Activated T-helper 2 cell treated with anti-CD3 and anti-CD28 coated beads, Interferon-gamma antibody, Interleukin-2, Interleukin-4, amounts not matched to agents 10 μg/mL and 5 μg/mL and 100 μg/mL, durations not matched to agents 14 hours and 24 hours and 36 hours (primary cell): ENCODE results near the gene TUBB. TPM values are rescaled to one million over a fixed set of nuclear protein-coding genes. Genes with fewer than 3 reads are reported as not detected.

Source experiments
- DNase-seq: peaks from one replicate; pipeline ENCODE4 v3.0.0; 2021; ENCODE audit warnings: low spot score
- H3K27ac Mint-ChIP-seq: one replicate; pipeline ENCODE4 v1.8.0; 2021; ENCODE audit warnings: mixed read lengths
- H3K27me3 Mint-ChIP-seq: one replicate; pipeline ENCODE4 v1.8.0; 2021; ENCODE audit warnings: low read depth, mixed read lengths
- H3K36me3 Mint-ChIP-seq: one replicate; pipeline ENCODE4 v1.8.0; 2021; ENCODE audit warnings: low read depth, mixed read lengths
- H3K4me1 Mint-ChIP-seq: one replicate; pipeline ENCODE4 v1.8.0; 2021; ENCODE audit warnings: low read depth, mixed read lengths
- H3K4me3 Mint-ChIP-seq: one replicate; pipeline ENCODE4 v1.8.0; 2021; ENCODE audit warnings: low read depth, mild to moderate bottlenecking, moderate library complexity, mixed read lengths
- H3K9me3 Mint-ChIP-seq: one replicate; pipeline ENCODE4 v1.8.0; 2021; ENCODE audit warnings: mixed read lengths
- intact Hi-C: fragments of 100-400 bp; cut with micrococcal nuclease; formaldehyde crosslinking; loops from one replicate; pipeline ENCODE4 v1.15.1; 2023
- total RNA-seq: library from RNA; stranded (reverse); gene quantifications from 2 replicates; pipeline ENCODE4 v1.2.3, GENCODE V29; 2022

TUBB gene
- total RNA-seq, 1 donor from 2014 or later = 1,128 TPM

DNA sequence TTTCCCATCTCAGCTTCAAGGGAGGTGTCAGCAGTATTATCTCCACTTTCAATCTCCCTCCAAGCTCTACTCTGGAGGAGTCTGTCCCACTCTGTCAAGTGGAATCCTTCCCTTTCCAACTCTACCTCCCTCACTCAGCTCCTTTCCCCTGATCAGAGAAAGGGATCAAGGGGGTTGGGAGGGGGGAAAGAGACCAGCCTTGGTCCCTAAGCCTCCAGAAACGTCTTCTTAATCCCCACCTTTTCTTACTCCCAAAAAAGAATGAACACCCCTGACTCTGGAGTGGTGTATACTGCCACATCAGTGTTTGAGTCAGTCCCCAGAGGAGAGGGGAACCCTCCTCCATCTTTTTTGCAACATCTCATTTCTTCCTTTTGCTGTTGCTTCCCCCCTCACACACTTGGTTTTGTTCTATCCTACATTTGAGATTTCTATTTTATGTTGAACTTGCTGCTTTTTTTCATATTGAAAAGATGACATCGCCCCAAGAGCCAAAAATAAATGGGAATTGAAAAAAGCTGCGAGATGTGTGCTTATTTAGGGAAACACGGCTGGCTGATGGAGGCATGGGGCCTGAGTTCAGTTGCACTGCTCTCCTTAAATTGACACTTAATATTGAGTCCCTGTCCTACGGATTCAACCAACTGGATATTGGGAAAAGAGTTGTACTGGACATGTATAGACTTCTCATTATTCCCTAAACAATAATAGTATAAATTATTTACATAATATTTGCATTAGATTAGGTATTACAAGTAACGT is 4.9 kb downstream of the TUBB start:
- intact Hi-C loops = loop anchor here (5.0 kb wide), 2 partner anchors 152 to 238 kb away; partner anchors contain the start of gene HLA-E
- H3K4me3 Mint-ChIP-seq = peak overlapping the region; percentile 58
- H3K27ac Mint-ChIP-seq = peak overlapping the region; percentile 57
- H3K9me3 Mint-ChIP-seq = no peaks in the 10 kb centered on the region
- H3K4me1 Mint-ChIP-seq = peaks cover 29% of the 10 kb centered on the region
- no peak for DNase-seq
- peaks cover 86% of the 10 kb centered on the region for H3K36me3 Mint-ChIP-seq
- H3K27me3 Mint-ChIP-seq = no peaks in the 10 kb centered on the region

DNA sequence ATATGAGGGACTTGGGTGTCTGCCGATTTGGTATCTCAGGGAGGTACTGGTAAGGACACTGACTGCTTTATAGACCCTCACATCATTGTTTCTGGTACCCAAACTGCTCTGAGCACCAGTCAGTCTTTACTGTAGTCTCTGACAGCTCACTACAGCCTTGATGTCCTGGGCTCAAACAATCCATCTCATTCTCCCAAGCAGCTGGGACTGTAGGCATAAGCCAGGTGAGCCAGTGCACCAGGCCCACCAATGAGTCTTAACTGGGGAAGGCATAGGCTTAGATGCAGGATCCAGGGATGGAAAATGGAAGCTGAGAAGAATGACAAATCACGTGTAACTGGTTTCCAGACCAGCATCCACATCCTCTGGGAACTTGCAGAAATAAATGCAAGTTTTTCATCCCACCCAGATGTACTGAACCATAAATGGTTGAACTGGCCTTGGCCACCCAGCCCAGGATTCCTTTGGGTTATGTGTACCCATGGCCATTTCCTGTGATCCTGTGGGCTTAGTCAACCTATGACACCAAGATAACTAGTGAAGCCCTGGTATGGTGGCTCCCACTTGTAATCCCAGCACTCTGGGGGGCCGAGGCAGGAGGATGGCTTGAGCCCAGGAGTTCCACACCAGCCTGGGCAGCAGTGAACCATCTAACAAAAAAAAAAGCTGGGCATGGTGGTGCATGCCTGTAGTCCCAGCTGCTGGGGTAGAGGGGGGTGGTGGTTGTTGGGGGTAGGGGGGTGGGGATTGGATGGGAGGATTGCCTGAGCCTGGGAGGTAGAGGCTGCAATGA is 5.8 kb downstream of the TUBB start:
- DNase-seq = no peak
- no peak overlapping the region for H3K4me3 Mint-ChIP-seq
- H3K36me3 Mint-ChIP-seq = peaks cover 87% of the 10 kb centered on the region
- no peaks in the 10 kb centered on the region for H3K27me3 Mint-ChIP-seq
- peaks cover 37% of the 10 kb centered on the region for H3K4me1 Mint-ChIP-seq
- intact Hi-C loops = no loop called here
- H3K27ac Mint-ChIP-seq = peak overlapping the region; percentile 55
- H3K9me3 Mint-ChIP-seq = no peaks in the 10 kb centered on the region

DNA sequence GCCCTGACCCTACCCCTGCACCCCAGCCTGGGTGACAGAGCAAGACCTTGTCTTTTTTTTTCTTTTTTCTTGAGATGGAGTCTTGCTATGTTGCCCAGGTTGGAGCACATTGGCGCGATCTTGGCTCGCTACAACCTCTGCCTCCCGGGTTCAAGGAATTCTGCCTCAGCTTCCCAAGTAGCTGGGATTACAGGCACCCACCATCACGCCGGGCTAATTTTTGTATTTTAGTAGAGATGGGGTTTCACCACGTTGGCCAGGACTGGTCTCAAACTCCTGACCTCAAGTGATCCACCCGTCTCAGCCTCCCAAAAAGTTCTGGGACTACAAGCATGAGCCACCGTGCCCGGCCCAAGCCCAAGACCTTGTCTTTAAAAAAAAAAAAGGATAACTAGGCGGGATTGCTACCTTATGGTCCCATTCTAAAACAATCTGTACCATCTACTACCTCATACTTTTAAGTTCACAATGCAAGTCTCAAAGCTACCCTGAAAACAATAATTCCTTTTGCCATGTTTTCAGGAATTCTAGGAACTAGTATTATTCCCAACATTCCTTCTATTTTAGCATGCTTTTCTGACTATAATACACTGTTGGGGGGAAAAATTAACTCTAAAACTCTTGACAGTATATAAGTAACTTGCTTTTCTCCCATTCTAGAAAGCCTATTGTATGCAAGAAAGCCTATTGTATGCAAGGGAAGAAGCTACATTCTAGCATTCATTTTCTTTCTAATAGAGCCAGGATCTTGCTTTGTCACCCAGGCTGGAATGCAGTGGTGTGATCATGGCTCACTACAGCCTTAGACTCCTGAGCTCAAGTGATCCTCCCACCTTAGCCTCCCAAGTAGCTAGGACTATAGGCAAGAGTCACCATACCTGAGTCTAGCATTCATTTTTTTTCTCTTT is 6.6 kb downstream of the TUBB start:
- Mint-ChIP-seq H3K27me3 (no peaks in the 10 kb centered on the region), H3K4me1 (peaks cover 42% of the 10 kb centered on the region), H3K36me3 (peaks cover 84% of the 10 kb centered on the region), H3K9me3 (no peaks in the 10 kb centered on the region), H3K4me3 (no peak overlapping the region), H3K27ac (no peak overlapping the region)
- no peak for DNase-seq
- intact Hi-C loops = no loop called here

DNA sequence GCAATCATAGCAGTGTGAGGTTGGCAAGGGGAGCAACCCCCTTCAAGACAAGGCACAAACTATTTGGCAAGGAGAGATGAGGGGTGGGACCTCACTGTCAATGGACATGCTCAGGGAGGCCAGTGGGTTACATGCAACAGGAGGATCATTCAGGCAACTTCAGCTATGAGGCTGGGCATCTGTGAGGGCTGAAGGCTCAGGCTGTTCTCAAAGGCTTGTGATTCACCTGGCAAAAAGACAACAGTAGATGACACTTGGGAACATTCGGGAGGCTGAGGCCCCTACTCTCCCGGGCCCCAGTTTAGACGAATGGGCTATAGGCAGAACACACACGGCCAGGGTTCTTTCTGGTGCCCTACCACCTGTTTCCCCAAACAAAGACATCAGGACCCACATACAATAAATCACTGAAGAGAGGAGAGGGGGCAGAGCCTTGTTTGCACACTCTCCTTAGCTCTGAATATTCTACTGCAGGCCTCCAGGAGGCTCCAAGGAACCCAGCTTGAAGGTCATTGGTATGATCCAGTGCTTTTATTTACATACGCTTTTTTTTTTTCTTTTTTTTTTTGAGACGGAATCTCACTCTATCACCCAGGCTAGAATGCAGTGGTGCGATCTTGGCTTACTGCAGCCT is 7.9 kb downstream of the TUBB start:
- peaks cover 45% of the 10 kb centered on the region for H3K4me1 Mint-ChIP-seq
- peaks cover 83% of the 10 kb centered on the region for H3K36me3 Mint-ChIP-seq
- H3K4me3 Mint-ChIP-seq = no peak overlapping the region

DNA sequence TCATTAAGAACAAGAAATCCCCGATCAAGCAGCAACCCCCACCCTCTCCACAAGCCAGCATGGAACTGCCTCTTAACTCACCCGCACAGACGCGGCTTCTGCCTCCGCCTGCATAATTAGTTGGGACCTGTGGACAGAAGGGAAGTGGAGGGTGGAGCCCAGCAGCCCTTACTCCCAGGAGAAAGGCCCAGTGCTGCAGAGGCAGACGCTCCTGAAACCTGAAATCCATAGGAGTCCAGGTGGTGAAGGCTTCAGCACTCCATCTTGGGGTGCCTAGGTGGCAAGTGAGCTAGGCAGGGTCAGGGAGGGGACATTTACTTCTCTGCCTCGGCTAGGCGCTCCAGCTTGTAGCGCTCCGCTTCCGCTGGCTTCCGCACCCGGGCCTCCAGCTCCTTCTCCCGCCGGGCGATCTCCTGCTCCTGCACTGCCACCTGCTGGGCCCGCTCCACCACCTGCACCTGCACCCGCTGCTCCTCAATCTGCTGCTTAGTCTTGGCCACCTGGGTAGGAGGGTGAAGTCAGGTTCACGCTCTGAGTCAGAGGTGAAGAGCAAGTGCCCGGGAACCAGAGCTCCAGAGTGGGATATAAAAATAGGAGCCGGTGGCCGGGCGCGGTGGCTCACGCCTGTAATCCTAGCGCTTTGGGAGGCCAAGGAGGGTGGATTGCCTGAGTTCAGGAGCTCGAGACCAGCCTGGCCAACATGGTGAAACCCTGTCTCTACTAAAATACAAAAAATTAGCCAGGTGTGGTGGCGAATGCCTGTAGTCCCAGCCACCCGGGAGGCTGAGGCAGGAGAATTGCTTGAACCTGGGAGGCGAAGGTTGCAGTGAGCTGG is 10.7 kb downstream of the TUBB start:
- DNase-seq = peak; percentile 81
- H3K36me3 Mint-ChIP-seq = peaks cover 80% of the 10 kb centered on the region
- intact Hi-C loops = no loop called here
- peak overlapping the region; percentile 40 for H3K4me3 Mint-ChIP-seq
- H3K27me3 Mint-ChIP-seq = no peaks in the 10 kb centered on the region
- H3K27ac Mint-ChIP-seq = peak overlapping the region; percentile 69
- H3K4me1 Mint-ChIP-seq = peaks cover 37% of the 10 kb centered on the region
- no peaks in the 10 kb centered on the region for H3K9me3 Mint-ChIP-seq

More for the DNA sequence above, 7.9 kb downstream of the TUBB start:
- no peak for DNase-seq
- intact Hi-C loops = no loop called here
- Mint-ChIP-seq H3K27ac (peak overlapping the region; percentile 21), H3K9me3 (no peaks in the 10 kb centered on the region), H3K27me3 (no peaks in the 10 kb centered on the region)

DNA sequence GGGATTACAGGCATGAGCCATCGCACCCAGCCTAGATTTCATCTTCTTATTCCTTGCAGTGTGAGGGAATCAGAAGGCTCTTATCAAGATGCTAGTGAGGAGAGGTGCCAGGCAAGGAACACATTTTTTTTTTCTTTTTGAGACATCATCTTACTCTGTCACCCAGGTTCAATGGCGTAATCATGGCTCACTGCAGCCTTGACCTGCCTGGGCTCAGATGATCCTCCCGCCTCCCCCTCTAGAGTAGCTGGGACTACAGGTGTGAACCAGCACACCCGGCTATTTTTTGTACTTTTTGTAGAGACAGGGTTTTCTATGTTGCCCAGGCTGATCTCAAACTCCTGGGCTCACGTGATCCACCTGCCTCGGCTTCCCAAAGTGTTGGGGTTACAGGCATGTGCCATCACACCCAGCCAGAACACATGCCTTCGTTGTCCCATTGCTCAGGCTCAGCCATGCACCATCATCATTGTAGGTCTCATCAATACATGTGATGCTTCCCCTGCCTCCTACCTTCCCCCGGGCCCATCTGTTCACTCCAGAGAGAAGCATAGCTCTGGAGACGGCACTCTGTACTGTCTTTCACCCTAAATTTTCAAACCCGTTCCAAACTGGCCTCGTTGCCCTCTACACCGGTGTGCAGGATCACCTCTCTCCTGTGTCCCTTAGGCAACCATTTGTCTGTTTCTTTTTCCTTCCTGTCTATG is 12.2 kb downstream of the TUBB start:
- intact Hi-C loops = no loop called here
- no peaks in the 10 kb centered on the region for H3K27me3 Mint-ChIP-seq
- no peak overlapping the region for H3K4me3 Mint-ChIP-seq
- no peaks in the 10 kb centered on the region for H3K9me3 Mint-ChIP-seq
- DNase-seq = no peak
- H3K27ac Mint-ChIP-seq = no peak overlapping the region
- H3K4me1 Mint-ChIP-seq = peaks cover 50% of the 10 kb centered on the region
- peaks cover 80% of the 10 kb centered on the region for H3K36me3 Mint-ChIP-seq

DNA sequence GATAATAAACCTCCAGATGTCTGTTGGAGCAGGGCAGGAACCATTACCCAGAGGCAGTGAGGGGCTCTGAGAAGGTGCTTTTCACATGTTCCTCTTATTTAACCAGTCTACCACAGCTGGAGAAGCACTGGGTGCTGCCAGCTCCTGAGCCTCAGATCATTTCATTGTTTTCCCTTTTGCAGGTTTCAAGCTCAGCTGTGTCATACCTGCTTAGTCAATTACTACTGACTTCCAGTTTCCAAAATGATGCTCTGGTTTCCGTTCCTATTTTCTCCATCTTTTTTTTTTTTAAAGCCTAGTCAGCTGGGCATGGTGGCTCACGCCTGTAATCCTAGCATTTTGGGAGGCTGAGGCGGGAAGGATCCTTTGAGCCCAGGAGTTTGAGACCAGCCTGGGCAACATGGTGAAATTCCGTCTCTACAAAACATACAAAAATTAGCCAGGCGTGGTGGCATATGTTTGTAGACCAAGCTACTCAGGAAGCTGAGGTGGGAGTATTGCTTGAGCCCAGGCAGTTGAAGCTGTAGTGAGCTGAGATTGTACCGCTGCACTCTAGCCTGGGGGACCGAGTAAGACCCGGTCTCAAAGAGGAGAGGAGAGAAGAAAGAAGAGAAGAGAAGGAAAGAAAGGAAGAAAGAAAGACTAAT is 15.6 kb downstream of the TUBB start:
- DNase-seq = no peak
- Mint-ChIP-seq H3K4me3 (peak overlapping the region; percentile 83), H3K9me3 (no peaks in the 10 kb centered on the region), H3K27ac (peak overlapping the region; percentile 97), H3K36me3 (peaks cover 89% of the 10 kb centered on the region), H3K4me1 (peaks cover 71% of the 10 kb centered on the region), H3K27me3 (no peaks in the 10 kb centered on the region)
- intact Hi-C loops = loop anchor here (2.0 to 5.0 kb wide), 4 partner anchors 53 to 208 kb away; no protein-coding TSS in a partner anchor

DNA sequence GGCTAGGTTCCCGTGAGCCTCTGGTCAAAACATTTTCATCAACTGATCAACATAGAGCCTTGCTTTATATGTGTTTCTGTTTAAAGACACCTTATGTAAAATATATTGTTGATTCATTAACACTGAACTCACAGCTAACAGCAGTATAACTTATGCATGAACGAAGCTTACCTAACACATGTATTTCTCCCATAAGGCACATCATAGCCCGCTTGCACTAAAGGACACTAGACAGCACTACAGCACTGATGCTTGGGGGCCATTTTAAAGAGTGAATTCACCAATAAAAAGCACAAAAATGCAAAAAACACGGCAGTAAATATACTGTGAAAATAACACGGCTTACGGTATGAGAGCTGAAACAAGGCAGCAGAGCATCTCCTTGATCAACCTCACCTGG is 18.4 kb downstream of the TUBB start:
- H3K4me1 Mint-ChIP-seq = peaks cover 68% of the 10 kb centered on the region
- intact Hi-C loops = loop anchor here (5.0 kb wide), 2 partner anchors 56 to 211 kb away; no protein-coding TSS in a partner anchor
- H3K27ac Mint-ChIP-seq = no peak overlapping the region
- H3K27me3 Mint-ChIP-seq = no peaks in the 10 kb centered on the region
- no peak for DNase-seq
- H3K36me3 Mint-ChIP-seq = peaks cover 91% of the 10 kb centered on the region
- H3K4me3 Mint-ChIP-seq = peak overlapping the region; percentile 47
- no peaks in the 10 kb centered on the region for H3K9me3 Mint-ChIP-seq

DNA sequence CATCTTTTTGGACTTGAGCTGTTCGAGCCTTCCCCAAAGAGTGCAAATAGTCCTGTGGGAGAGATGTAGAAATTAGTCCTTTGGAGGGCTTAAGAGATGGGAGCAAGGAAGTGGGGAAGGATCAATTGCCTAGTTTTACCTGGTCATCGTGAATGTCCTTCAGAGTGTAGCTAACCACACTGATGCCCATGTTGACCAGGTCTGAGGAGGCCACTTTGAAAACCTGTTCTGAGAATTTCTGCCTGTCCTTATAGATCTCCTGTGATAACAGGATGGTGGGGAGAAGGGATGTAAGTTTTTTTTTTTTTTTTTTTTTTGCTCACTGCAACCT is 20.4 kb downstream of the TUBB start:
- no peaks in the 10 kb centered on the region for H3K27me3 Mint-ChIP-seq
- intact Hi-C loops = no loop called here
- peaks cover 77% of the 10 kb centered on the region for H3K36me3 Mint-ChIP-seq
- H3K27ac Mint-ChIP-seq = peak overlapping the region; percentile 14
- peak overlapping the region; percentile 99 for H3K4me3 Mint-ChIP-seq
- peaks cover 62% of the 10 kb centered on the region for H3K4me1 Mint-ChIP-seq
- H3K9me3 Mint-ChIP-seq = no peaks in the 10 kb centered on the region
- DNase-seq = no peak

DNA sequence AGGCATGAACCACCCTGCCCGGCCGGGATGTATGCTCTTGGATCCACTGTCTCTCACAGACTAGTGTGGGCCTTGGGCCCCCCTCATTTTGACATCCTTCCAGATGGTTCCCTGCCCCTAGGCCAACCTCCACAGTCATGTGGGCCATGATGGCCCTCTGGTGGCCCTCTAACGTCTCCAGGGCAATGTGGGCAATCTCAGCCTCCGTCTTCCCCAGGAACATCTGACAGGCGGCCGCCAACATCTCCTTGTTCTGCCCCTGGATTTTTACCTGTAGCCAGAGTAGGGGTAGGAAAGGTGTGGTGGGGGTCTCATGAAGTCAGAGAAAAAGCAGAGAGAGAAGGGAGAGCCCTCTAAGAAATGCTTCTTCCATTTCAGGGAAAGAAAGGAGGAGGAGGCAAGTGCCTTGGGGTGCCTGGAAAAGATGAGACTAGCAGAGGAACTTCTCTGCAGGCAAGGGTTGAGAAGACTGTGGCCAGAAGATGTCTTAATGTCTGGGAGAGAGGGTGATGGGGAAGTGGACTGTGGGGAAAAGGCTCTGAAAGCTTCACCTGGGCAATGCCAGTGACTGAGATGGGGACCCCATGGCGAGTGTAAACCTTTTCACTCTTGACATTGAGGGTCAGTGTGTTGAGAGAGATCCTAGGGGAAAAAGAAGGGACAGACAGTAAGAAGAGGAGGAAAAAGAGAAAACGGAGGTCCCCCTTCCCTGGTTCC is 21.1 kb downstream of the TUBB start:
- Mint-ChIP-seq H3K27ac (peak overlapping the region; percentile 88), H3K4me1 (peaks cover 55% of the 10 kb centered on the region), H3K9me3 (no peaks in the 10 kb centered on the region), H3K4me3 (peak overlapping the region; percentile 99), H3K27me3 (no peaks in the 10 kb centered on the region), H3K36me3 (peaks cover 70% of the 10 kb centered on the region)
- intact Hi-C loops = no loop called here
- no peak for DNase-seq
